ENCODE results near the gene RCL1. TPM values are rescaled to one million over a fixed set of nuclear protein-coding genes. Genes with fewer than 3 reads are reported as not detected.

The RCL1 gene
- polyA plus RNA-seq, 2 of the 4 experiments (the other 2 are of a cell fraction), result 25.5 to 27.5 TPM

GRCh38 chr9:4864698-4865097 is 72.0 kb downstream of the RCL1 start:
- CTCF ChIA-PET, result interaction anchor here (1.0 to 2.3 kb wide), 2 partner anchors 67 to 72 kb away, joined by 4 to 5 read pairs; partner anchors contain the start of gene RCL1
- DNase-seq (ENCODE audit: low read depth in 1 of 2, low spot score in 1 of 2), result no peak
- no peak for ATAC-seq
- H3K4me1 ChIP-seq, result no peaks in the 10 kb centered on the region
- H3K9me3 ChIP-seq, result no peaks in the 10 kb centered on the region
- POLR2A ChIA-PET, result no interaction called here
- no peak for TF ChIP-seq USF2 (IDR thresholded peaks at IDR 0.05)
- TF ChIP-seq MAX (IDR thresholded peaks at IDR 0.05), result no peak
- TF ChIP-seq JUNB (IDR thresholded peaks at IDR 0.05), result no peak
- TF ChIP-seq BCL3 (IDR thresholded peaks at IDR 0.05), result no peak
- TF ChIP-seq EHF (CRISPR knock-in tag; IDR thresholded peaks at IDR 0.05), result no peak
- no peak overlapping the region for H3K4me2 ChIP-seq
- no peak overlapping the region for H3K27ac ChIP-seq
- WGBS (ENCODE audit: missing lambda C conversion rate), result 85% methylated on average over 6 of the region's 6 CpGs
- H3K4me3 ChIP-seq, result no peak overlapping the region
- no peak for FAIRE-seq

- no peaks in the 10 kb centered on the region for H3K4me1 ChIP-seq
- ATAC-seq, result no peak
- ChIA-PET CTCF (interaction anchor here (0.7 to 2.3 kb wide), 3 partner anchors 21 to 198 kb away, joined by 3 to 5 read pairs (median 3); no protein-coding TSS in a partner anchor), POLR2A (no interaction called here)
- no peak overlapping the region for H3K27ac ChIP-seq
- DNase-seq (ENCODE audit: low read depth in 1 of 2, low spot score in 1 of 2), result no peak
- H3K9me3 ChIP-seq, result no peaks in the 10 kb centered on the region
- no peak overlapping the region for H3K4me2 ChIP-seq
- FAIRE-seq, result no peak
- TF ChIP-seq HDAC2 (IDR thresholded peaks at IDR 0.05) (no peak), NR3C1 (IDR thresholded peaks at IDR 0.05) (no peak), ZFP36 (IDR thresholded peaks at IDR 0.05; ENCODE audit: borderline replicate concordance, partially characterized antibody) (no peak), E2F6 (IDR thresholded peaks at IDR 0.05; ENCODE audit: borderline replicate concordance, low read depth) (no peak), TP53 (CRISPR knock-in tag; IDR thresholded peaks at IDR 0.05) (no peak), FOSB (CRISPR knock-in tag; IDR thresholded peaks at IDR 0.05) (no peak), SMC3 (IDR thresholded peaks at IDR 0.05) (no peak), NPAS2 (CRISPR knock-in tag; IDR thresholded peaks at IDR 0.05; ENCODE audit: borderline replicate concordance) (no peak), USF2 (IDR thresholded peaks at IDR 0.05) (no peak), RCOR1 (IDR thresholded peaks at IDR 0.05; ENCODE audit: low read depth, low read length) (no peak), MYC (IDR thresholded peaks at IDR 0.05; ENCODE audit: borderline replicate concordance, low read length) (no peak), RAD21 (conservative IDR thresholded peaks at IDR 0.05 in 1 of 2, IDR thresholded peaks at IDR 0.05 in 1 of 2) (no peak), GATA3 (IDR thresholded peaks at IDR 0.05; ENCODE audit: borderline replicate concordance) (no peak), RFX5 (IDR thresholded peaks at IDR 0.05) (no peak), SREBF2 (IDR thresholded peaks at IDR 0.05) (no peak), FOSL2 (IDR thresholded peaks at IDR 0.05) (no peak), FOSL2 (CRISPR knock-in tag; IDR thresholded peaks at IDR 0.05) (no peak), HOXA7 (CRISPR knock-in tag; IDR thresholded peaks at IDR 0.05) (no peak), CTCF (IDR thresholded peaks at IDR 0.05) (no peak), POLR2AphosphoS2 (conservative IDR thresholded peaks at IDR 0.05; ENCODE audit: low read length) (no peak), POLR2A (IDR thresholded peaks at IDR 0.05; ENCODE audit: low read length) (no peak)
- H3K4me3 ChIP-seq, result no peak overlapping the region
- WGBS (ENCODE audit: missing lambda C conversion rate), result 96% methylated on average over 7 of the region's 7 CpGs
Observed at GRCh38 chr9:4865681-4866080, 72.9 kb downstream of the RCL1 start.
